ENCODE measurements around the gene AFMID.

- no peak for TF ChIP-seq POLR2AphosphoS5 (IDR thresholded peaks at IDR 0.05; ENCODE audit: low read depth, low read length)
- no peak for TF ChIP-seq TAF1 (IDR thresholded peaks at IDR 0.05; ENCODE audit: borderline replicate concordance, insufficient read depth, low read length)
- TF ChIP-seq REST (IDR thresholded peaks at IDR 0.05; ENCODE audit: insufficient read depth in 1 of 2, low read depth in 2 of 2, low read length in 2 of 2): no peak
- no peak for TF ChIP-seq FOXP2 (optimal IDR thresholded peaks at IDR 0.05; ENCODE audit: borderline replicate concordance, extremely low read depth, extremely low read length, insufficient read depth)
- no peak for TF ChIP-seq SIN3A (IDR thresholded peaks at IDR 0.05; ENCODE audit: borderline replicate concordance, insufficient read depth, low read length)
Observed at GRCh38 chr17:78147315-78147998, 39.7 kb upstream of the AFMID start.
